LHCN-M2 (cell line): ENCODE results near the gene EZR. TPM values are rescaled to one million over a fixed set of nuclear protein-coding genes. Genes with fewer than 3 reads are reported as not detected.

Source experiments
- DNase-seq: peaks from one replicate; pipeline ENCODE4 v3.0.0-alpha.2; 2012; ENCODE audit warnings: low read depth
- total RNA-seq: library from RNA; depleted of rRNA; stranded (reverse); fragments of >200 nt; gene quantifications from 2 replicates; pipeline ENCODE4 v1.2.3, GENCODE V29; 2014; rRNA removed

The EZR gene
- total RNA-seq, 1 experiment from 2014 or later, result 93.2 TPM

DNA sequence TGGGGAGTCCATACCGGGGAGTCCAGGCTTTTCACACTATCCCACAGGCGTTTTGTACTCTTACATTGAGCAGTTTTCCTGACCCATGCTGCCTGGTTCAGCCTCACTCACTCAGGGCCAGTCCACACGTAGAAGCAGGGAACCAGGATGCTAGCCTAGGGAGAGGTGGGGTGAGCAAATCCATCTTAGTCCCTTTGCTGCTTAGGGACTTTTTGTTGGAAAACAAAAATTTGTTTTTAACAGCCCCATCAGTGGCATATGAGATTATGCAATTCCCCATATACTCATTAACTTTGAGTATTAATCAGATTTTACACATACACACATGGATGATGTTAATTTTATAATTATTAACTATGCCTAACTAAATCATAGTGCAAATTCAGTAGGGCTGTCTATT is 84.2 kb downstream of the EZR start:
- DNase-seq, result no peak

DNA sequence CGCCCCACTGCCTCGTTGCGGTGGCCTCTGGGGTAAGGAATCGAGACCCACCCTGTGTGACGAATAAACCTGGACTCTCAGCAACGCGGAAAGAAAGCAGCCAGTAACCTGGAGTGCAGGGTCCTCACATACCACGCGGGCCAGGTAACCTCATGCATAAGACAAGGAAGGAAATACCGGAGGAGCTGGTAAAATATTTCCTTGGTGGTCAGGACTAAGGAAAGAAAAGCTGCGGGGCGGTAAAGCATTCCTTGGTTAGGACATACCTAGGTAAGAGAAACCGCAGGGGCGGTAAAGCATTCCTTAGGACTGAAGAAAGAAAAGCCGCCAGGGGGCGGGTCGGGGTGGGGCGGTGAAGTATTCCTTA is 88.6 kb downstream of the EZR start:
- DNase-seq, result no peak

DNA sequence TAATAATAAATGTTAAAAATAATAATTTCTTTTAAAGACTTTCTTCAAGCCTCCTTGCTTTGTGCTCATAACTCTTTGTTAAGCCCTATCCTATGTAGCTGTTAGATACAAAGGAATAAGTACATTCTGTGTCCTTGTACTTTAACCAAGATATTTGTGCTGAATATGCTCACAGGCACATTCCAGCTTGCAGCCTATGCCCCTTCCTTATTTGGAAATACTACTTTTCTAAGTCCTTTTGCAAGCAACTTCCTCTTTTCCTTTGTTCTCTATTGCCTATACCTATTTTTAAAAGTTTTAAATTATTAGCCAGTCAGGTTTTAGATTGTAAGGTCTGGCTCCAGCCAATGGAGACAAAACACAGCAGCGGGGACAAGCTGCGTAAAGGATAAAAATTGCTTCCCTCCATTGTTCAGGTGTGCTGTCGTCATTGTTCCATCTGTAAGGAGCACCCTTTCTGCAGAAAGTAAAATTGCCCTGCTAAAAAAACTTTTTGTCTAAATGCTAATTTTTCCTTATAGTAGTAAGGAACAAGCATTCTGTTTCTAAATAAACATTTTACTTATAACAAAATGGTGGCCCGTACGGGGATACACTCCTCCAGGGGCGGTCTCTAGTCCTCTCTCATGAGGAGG is 89.1 kb downstream of the EZR start:
- DNase-seq, result no peak

DNA sequence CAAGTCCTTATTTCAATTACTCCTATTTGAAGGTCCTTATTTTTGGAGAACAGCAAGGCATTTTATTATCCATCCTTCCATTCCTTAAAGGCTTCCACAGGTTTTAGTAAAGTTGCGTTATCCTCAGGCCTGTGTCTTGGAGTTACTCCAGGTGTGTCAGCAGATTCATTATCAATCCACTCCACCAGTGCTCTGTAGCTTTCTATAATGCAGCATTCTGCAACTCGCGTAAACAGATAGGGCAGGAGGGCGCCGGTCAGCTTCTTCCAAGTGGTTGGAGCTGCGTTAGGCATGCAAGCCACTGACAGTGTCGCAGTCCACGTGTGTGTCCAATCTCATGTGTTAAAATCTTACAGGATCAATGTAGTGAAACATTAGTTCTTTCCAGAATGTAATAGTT is 93.5 kb downstream of the EZR start:
- no peak for DNase-seq

DNA sequence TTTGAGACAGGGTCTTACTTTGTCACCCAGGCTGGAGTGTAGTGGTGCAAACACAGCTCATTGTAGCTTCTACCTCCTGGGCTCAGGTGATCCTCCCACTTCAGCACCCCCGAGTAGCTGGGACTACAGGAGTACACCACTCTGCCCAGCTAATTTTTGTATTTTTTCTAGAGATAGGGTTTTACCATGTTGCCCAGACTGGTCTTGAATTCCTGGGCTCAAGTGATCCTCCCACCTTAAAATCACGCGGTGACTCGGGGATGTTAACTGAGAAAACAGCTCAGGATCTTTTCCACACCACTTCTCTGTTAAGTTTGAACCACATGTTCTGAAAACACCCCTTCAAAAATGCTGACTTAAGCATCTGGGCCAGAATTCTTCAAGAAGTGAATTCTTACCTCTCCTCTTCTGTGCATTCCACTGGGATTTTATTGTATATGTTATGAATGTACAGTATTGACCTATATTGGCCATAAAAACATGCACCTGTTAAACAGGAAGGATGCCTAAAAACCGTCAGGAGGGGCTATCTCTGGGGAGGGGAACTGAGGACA is 96.9 kb downstream of the EZR start:
- no peak for DNase-seq

DNA sequence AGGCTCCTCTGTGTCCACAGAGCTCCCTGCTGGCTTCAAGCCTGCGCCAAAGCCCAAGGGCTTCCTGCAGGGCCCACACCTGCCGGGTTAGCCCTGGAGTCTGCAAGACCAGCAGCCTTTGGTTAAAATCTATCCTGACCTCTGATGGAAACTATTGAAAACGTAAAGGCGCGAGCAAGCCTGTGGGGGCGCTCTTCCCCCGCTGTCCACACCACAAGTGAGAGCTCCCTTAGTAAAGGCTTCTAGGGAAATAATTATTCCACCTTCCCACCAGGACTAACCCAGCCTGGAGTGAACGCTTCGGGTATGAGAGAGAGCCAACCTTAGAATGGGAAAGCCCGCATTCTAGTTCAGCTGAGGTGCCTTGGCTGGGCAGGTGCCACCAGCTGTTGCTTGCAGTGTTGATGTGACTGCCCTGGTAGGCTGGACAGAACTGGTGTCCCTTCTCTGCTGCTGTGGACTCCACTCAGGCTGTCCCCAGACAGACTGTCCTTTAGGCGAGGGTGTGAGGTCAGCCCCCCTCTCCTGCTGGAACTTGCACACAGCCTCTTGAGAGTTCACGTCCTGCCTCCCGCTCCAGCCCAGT is 100.6 kb downstream of the EZR start:
- no peak for DNase-seq

DNA sequence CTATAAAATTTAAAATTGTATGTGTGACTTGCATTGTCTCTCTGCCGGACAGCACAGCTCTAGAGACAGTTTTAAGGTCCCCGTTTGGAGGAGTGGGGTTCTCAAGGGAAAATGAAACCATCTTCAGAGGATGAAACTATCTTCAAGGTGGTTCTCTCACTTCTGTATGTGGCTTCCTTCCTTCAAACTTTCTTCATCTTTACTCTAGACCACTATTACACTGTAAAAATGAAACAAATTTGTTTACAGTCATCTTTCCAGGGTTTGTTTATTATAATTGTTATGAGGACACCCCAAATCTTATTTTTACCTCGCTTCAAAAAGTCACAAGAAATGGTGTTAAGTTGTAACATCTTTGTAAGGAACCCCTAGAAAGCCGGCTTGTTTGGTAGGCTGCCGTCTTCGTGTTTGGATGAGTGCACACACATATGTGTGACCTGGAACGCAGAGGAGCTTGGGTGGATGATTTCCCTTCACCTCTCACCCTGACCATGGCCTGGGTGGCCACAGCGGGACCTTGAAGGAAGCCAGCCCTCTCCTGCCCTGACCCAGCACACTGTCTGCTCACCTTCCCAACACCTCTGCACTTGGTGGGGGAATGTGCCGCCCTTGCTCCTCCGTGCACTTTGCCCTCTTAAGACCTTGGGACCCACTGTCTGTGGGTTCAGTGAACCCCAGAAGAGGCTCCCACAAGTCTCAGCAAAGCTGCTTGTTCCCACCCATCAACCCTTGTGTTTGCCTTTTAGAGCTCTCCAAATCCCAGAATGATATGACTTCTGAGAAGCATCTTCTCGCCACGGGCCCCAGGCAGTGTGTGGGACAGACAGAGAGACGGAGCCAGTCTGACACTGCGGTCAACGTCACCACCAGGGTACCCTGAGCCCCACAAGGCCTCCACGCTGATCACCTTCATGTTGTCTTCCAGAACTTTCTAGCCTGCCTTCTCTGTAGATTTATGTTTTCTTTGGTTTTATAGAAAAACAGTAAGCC is 101.5 kb downstream of the EZR start:
- DNase-seq, result no peak

Other genes with a start within 250 kb of the EZR start
- 90.4 and 99.8 TPM in 2 replicates for gene DYNLT1, start 174.6 kb downstream of the EZR start, total RNA-seq
- gene SYTL3, start 169.3 kb downstream of the EZR start, total RNA-seq, result 9.5 and 13.8 TPM in 2 replicates
- gene RSPH3, start 180.8 kb upstream of the EZR start, total RNA-seq, result 4.6 and 5.1 TPM in 2 replicates
- gene TAGAP, start 225.6 kb upstream of the EZR start, total RNA-seq, result not detected in 2 replicates